HepG2 (cell line): ENCODE results near the gene TRIM36. TPM values are rescaled to one million over a fixed set of nuclear protein-coding genes. Genes with fewer than 3 reads are reported as not detected.

Experiments used
- ATAC-seq: fragments of 200-7000 bp; cut with Tn5 transposase; 3 replicates; pipeline ENCODE4 v1.9.1; 2020; ENCODE audit warnings: mild to moderate bottlenecking, moderate library complexity
- BruUV-seq: library from RNA; stranded (reverse); fragments of 400-500 nt; replicated peaks from 2 replicates; lab custom pipeline; 2021; lab: Mats Ljungman, UMichigan
- CTCF ChIA-PET: fragments of 300-600 bp; formaldehyde crosslinking; extraction: SDS; loops from one replicate; lab custom pipeline; 2021; ENCODE audit warnings: low total read pairs, inconsistent platforms, low intra/inter-chr PET ratio; lab: Yijun Ruan, JAX
- POLR2A ChIA-PET: fragments of 350-600 bp; sonication (Branson Sonifier 250); formaldehyde crosslinking; loops from one replicate; lab custom pipeline; 2020; ENCODE audit warnings: antibody characterized with exemption, inconsistent platforms; lab: Yijun Ruan, JAX
- DNase-seq: peaks from one replicate; pipeline ENCODE4 v3.0.0-alpha.2; 2015; ENCODE audit warnings: low spot score
- FAIRE-seq: peaks from 3 replicates; lab custom pipeline; 2011; peaks lifted over from hg19 to GRCh38; lab: Jason Lieb, UNC
- H2AFZ ChIP-seq: one replicate; pipeline ENCODE4 v1.6.1; 2011; ENCODE audit warnings: low read length, inconsistent platforms
- H3K27ac ChIP-seq: fragments of 300-600 bp; 3 replicates; pipeline ENCODE4 v1.8.0; 2011; ENCODE audit warnings: mixed run types, mild to moderate bottlenecking, mixed read lengths, low read length, inconsistent platforms; ENCODE audit not compliant: insufficient read depth; ENCODE audit errors: extremely low read length
- H3K27me3 ChIP-seq, 2 experiments: fragments of 200-600 bp in 1 of 2; 2 replicates in 1 of 2; 3 replicates in 1 of 2; pipeline versions ENCODE4 v1.6.0 to v1.8.0; 2011; ENCODE audit warnings: low read length in 2 of 2, mild to moderate bottlenecking in 2 of 2, moderate library complexity in 2 of 2, inconsistent platforms in 1 of 2; ENCODE audit not compliant: insufficient read depth in 2 of 2, control insufficient read depth in 1 of 2
- H3K36me3 ChIP-seq, 2 experiments: fragments of 200-600 bp in 1 of 2; replicated peaks in 1 of 2; 2 replicates in 1 of 2; 3 replicates in 1 of 2; pipeline versions ENCODE4 v1.5.1 to v1.8.0; 2011; ENCODE audit warnings: low read length in 2 of 2, inconsistent platforms in 1 of 2; ENCODE audit not compliant: insufficient read depth in 2 of 2, control insufficient read depth in 1 of 2
- H3K4me1 ChIP-seq: 2 replicates; pipeline ENCODE4 v1.5.1; 2012; ENCODE audit warnings: low read length, inconsistent platforms; ENCODE audit not compliant: insufficient read depth
- H3K4me2 ChIP-seq: 2 replicates; pipeline ENCODE4 v1.6.0; 2011; ENCODE audit warnings: low read depth, low read length, inconsistent platforms
- H3K4me3 ChIP-seq, 3 experiments: fragments of 200-600 bp in 1 of 3; sonication (generic), shearing (Covaris generic) in 1 of 3; replicated peaks in 1 of 3; 2 replicates each; pipeline ENCODE4 v1.5.1; 2011 to 2016; ENCODE audit warnings: low read length in 3 of 3, inconsistent platforms in 2 of 3, low read depth in 2 of 3, mild to moderate bottlenecking in 2 of 3, control low read depth in 1 of 3, mixed read lengths in 1 of 3; ENCODE audit not compliant: insufficient read depth in 1 of 3
- H3K79me2 ChIP-seq: one replicate; pipeline ENCODE4 v1.6.1; 2011; ENCODE audit warnings: low read length, inconsistent platforms; ENCODE audit not compliant: insufficient read depth
- H3K9ac ChIP-seq: 2 replicates; pipeline ENCODE4 v1.6.0; 2011; ENCODE audit warnings: mild to moderate bottlenecking, low read depth, low read length, inconsistent platforms; ENCODE audit not compliant: insufficient read depth
- H3K9me3 ChIP-seq: 2 replicates; pipeline ENCODE4 v1.5.1; 2012; ENCODE audit warnings: mild to moderate bottlenecking, low read length
- H4K20me1 ChIP-seq: 2 replicates; pipeline ENCODE4 v1.6.0; 2011; ENCODE audit warnings: inconsistent platforms, mild to moderate bottlenecking, low read length, moderate library complexity; ENCODE audit not compliant: insufficient read depth
- ADNP ChIP-seq: sonication (generic); formaldehyde crosslinking; IDR thresholded peaks from 2 replicates; pipeline ENCODE4 v1.4.0; 2020; ENCODE audit warnings: missing genetic modification reagents
- NFATC3 ChIP-seq: sonication (generic); formaldehyde crosslinking; IDR thresholded peaks from 2 replicates; pipeline ENCODE4 v1.5.1; 2020; ENCODE audit warnings: mild to moderate bottlenecking, missing genetic modification reagents
- RBM39 ChIP-seq: fragments of 200-400 bp; formaldehyde crosslinking; IDR thresholded peaks from one replicate; pipeline ENCODE4 v1.6.1; 2018; ENCODE audit warnings: antibody characterized with exemption, mild to moderate bottlenecking, low read depth, low read length; ENCODE audit not compliant: poor library complexity, severe bottlenecking
- SIN3A ChIP-seq: IDR thresholded peaks from 2 replicates; pipeline ENCODE4 v1.6.1; 2011; ENCODE audit warnings: low read depth, mild to moderate bottlenecking, control low read depth, low read length, borderline replicate concordance
- SOX13 ChIP-seq, 3 experiments: fragments of 450-650 bp in 1 of 3; sonication (generic) in 1 of 3; formaldehyde crosslinking in 1 of 3; IDR thresholded peaks in 2 of 3; conservative IDR thresholded peaks in 1 of 3; 2 replicates each; pipeline versions ENCODE4 v1.5.0 to v1.6.1; 2016 to 2020; ENCODE audit warnings: antibody characterized with exemption in 1 of 3, mild to moderate bottlenecking in 1 of 3, missing compliant biosample characterization in 1 of 3, missing genetic modification reagents in 1 of 3, moderate library complexity in 1 of 3
- ZFP62 ChIP-seq: sonication (generic); formaldehyde crosslinking; IDR thresholded peaks from 2 replicates; pipeline ENCODE4 v1.4.0; 2020; ENCODE audit warnings: missing genetic modification reagents
- ZNF296 ChIP-seq: sonication (generic); formaldehyde crosslinking; conservative IDR thresholded peaks from 2 replicates; pipeline ENCODE4 v1.5.0; 2020; ENCODE audit warnings: mild to moderate bottlenecking, missing genetic modification reagents
- WGBS: methylation state at CpG from one replicate; pipeline ENCODE4 v1.1.6; 2017; ENCODE audit warnings: low lambda C conversion rate; 5-methylcytosine and 5-hydroxymethylcytosine counted together
- in situ Hi-C: cut with HindIII; loops from 2 replicates; pipeline ENCODE4 v1.10.0; 2017; ENCODE audit warnings: low pct_unique_long_range_greater_than_20kb; ENCODE audit not compliant: extremely low pct_ligation_motif_present
- intact Hi-C: fragments of 100-400 bp; cut with micrococcal nuclease; formaldehyde crosslinking; loops from one replicate; pipeline ENCODE4 v1.10.0; 2022; ENCODE audit not compliant: unreplicated experiment
- polyA plus RNA-seq, 8 experiments: library from polyadenylated mRNA; depleted of rRNA in 3 of 8; stranded (reverse) in 7 of 8; unstranded in 1 of 8; fragments of >200 nt; fragmentation: Illumina TruSeq in 4 of 8; extraction: Trizol in 4 of 8; gene quantifications; 2 replicates each; pipeline versions ENCODE4 v1.2.1 to v1.2.3, GENCODE V29; 2011 to 2016; ENCODE audit warnings: low read depth in 4 of 8, missing spikeins in 1 of 8, mixed read lengths in 1 of 8; ENCODE audit not compliant: insufficient read depth in 1 of 8
- total RNA-seq, 5 experiments: library from RNA; depleted of rRNA; stranded (reverse); fragments of >200 nt; fragmentation: Illumina TruSeq; extraction: Trizol; gene quantifications; 2 replicates each; pipeline ENCODE4 v1.2.3, GENCODE V29; 2016; ENCODE audit warnings: low read depth in 1 of 5

Gene TRIM36
- total and polyA plus RNA-seq, 2 of the 13 experiments (the other 11 are each of a cell fraction or from before 2014, with no cell fraction given) = 1.7 to 2.4 TPM

DNA sequence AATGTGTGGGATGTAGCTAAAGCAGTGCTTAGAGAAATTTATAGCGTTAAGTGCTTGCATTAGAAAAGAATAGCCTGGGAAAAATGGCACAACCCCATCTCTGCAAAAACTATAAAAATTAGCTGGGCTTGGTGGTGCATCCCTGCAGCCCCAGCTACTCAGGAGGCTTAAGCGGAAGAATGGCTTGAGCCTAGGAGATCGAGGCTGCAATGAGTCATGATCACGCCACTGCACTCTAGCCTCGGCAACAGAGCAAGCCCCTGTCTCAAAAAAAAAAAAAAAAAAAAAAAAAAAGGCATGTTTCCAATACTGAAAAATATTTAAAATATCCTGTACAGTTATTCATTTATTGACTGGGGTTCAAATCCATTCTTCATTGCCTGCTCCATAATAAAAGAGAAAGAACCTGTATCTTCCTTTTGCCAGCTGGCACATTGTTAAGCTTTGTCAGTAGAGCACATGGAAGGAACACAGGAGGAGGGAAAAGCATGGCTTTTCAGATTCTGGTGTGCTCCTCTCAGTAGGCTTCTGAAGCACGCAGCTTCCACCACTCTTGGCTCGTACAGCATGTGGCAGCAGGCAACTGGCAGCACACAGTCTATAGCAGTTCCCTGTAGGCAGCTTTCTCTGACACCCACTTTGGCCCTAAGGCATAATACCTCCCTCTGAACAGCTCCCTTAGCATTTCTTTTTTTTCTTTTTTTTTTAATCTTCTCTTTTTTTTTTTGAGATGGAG, 73.5 kb downstream of the TRIM36 start:
- Histone ChIP-seq H3K27ac (no peak overlapping the region), H3K9ac (no peak overlapping the region), H3K4me3 (no peak overlapping the region), H3K79me2 (no peaks in the 10 kb centered on the region), H4K20me1 (no peaks in the 10 kb centered on the region), H3K9me3 (no peaks in the 10 kb centered on the region), H3K4me1 (peaks cover 18% of the 10 kb centered on the region), H3K27me3 (peaks cover 0 to 29% of the 10 kb centered on the region in 2 experiments; a peak in 3 of 5 replicates), H2AFZ (peak overlapping the region; percentile 83), H3K36me3 (no peaks in the 10 kb centered on the region), H3K4me2 (peak overlapping the region; percentile 55)
- POLR2A ChIA-PET = interaction anchor here (0.6 kb wide), 1 partner anchor 587 kb away, joined by 3 read pairs; no protein-coding TSS in a partner anchor
- CTCF ChIA-PET = no interaction called here
- intact Hi-C loops = loop anchor here (5.0 kb wide), 1 partner anchor 491 kb away; no protein-coding TSS in a partner anchor
- TF ChIP-seq ZNF296 (CRISPR knock-in tag) (no peak), RBM39 (no peak), NFATC3 (CRISPR knock-in tag) (no peak), ADNP (CRISPR knock-in tag) (no peak), ZFP62 (CRISPR knock-in tag) (no peak), SIN3A (no peak)
- in situ Hi-C loops = loop anchor here (5.0 kb wide), 1 partner anchor 151 kb away; no protein-coding TSS in a partner anchor
- FAIRE-seq (no peak), DNase-seq (no peak), ATAC-seq (peak; percentile 70)
- WGBS = 9% methylated on average over 7 of the region's 7 CpGs
- no TSS peak for BruUV-seq

- FAIRE-seq = no peak
- ChIA-PET POLR2A (no interaction called here), CTCF (no interaction called here)
- in situ Hi-C loops (no loop called here), intact Hi-C loops (no loop called here)
- ATAC-seq = no peak
- H3K79me2 ChIP-seq = no peaks in the 10 kb centered on the region
- H3K4me1 ChIP-seq = no peaks in the 10 kb centered on the region
- H3K36me3 ChIP-seq = no peaks in the 10 kb centered on the region
- BruUV-seq = no TSS peak
- H4K20me1 ChIP-seq = no peaks in the 10 kb centered on the region
- no peaks in the 10 kb centered on the region for H3K9me3 ChIP-seq
- H3K27me3 ChIP-seq = peaks cover 0 to 18% of the 10 kb centered on the region in 2 experiments; a peak in 3 of 5 replicates
- H3K4me2 ChIP-seq = no peak overlapping the region
- H3K27ac ChIP-seq = no peak overlapping the region
- no peak for DNase-seq
- no peak overlapping the region for H3K9ac ChIP-seq
- WGBS = 5% methylated on average over 3 of the region's 3 CpGs
- no peak overlapping the region for H3K4me3 ChIP-seq
- no peak for TF ChIP-seq SOX13 (IDR thresholded peaks at IDR 0.05)
- no peak for TF ChIP-seq SOX13 (CRISPR knock-in tag; conservative IDR thresholded peaks at IDR 0.05 in 1 of 2, IDR thresholded peaks at IDR 0.05 in 1 of 2)
- no peak overlapping the region for H2AFZ ChIP-seq
Observed at GRCh38 chr5:115087951-115088350, 81.8 kb downstream of the TRIM36 start.
